Activated CD4-positive, alpha-beta memory T cell treated with anti-CD3 and anti-CD28 coated beads, Interleukin-2, amount 10 ng/mL, durations not matched to agents 7 days and 5 days (primary cell): Measurements from ENCODE around the gene RAD51B. TPM values are rescaled to one million over a fixed set of nuclear protein-coding genes. Genes with fewer than 3 reads are reported as not detected.

Experiments
- CTCF ChIA-PET: fragments of 350-600 bp; sonication (Branson Sonifier 250); formaldehyde crosslinking; loops from one replicate; lab custom pipeline; 2021; ENCODE audit warnings: antibody characterized with exemption, inconsistent platforms; lab: Charles Lee
- POLR2A ChIA-PET: fragments of 350-600 bp; sonication (Branson Sonifier 250); formaldehyde crosslinking; loops from one replicate; lab custom pipeline; 2021; ENCODE audit warnings: antibody characterized with exemption; lab: Charles Lee
- DNase-seq: peaks from one replicate; pipeline ENCODE4 v3.0.0-alpha.2; 2020
- H3K27ac Mint-ChIP-seq: one replicate; pipeline ENCODE4 v1.8.0; 2021; ENCODE audit warnings: mild to moderate bottlenecking, mixed read lengths
- H3K27me3 Mint-ChIP-seq: one replicate; pipeline ENCODE4 v1.8.0; 2021; ENCODE audit warnings: mixed read lengths
- H3K36me3 Mint-ChIP-seq: one replicate; pipeline ENCODE4 v1.8.0; 2021; ENCODE audit warnings: low read depth, mixed read lengths
- H3K4me1 Mint-ChIP-seq: one replicate; pipeline ENCODE4 v1.8.0; 2021; ENCODE audit warnings: mixed read lengths
- H3K4me3 Mint-ChIP-seq: one replicate; pipeline ENCODE4 v1.8.0; 2021; ENCODE audit warnings: mild to moderate bottlenecking, mixed read lengths
- H3K9me3 Mint-ChIP-seq: one replicate; pipeline ENCODE4 v1.8.0; 2021; ENCODE audit warnings: mixed read lengths
- total RNA-seq, 2 experiments: library from RNA; stranded (reverse); gene quantifications; one replicate each; pipeline ENCODE4 v1.2.3, GENCODE V29; 2021

Gene RAD51B
- total RNA-seq, 2 experiments from 2014 or later, result 33.1 to 40.8 TPM

DNA sequence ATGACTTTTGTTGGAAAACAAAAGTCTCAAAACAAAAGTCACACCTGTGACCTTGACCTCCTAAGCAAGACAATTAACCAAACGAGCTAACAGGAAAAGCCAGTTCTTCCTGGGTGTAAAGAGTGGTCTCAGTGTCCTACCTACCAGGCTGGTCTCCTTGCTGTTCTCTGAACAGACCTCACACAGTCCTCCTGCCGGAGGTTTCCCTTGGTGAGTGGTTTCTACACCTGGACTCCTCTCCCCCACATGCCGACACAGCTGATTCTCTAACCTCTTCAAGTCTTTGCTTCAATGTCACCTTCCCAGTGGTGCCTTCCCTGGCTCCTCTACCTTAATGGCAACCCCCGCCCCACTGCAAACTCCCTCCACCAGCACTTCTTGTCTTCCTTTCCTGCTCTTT lies 734.7 kb downstream of the RAD51B start:
- Mint-ChIP-seq H3K36me3 (no peaks in the 10 kb centered on the region), H3K4me3 (no peak overlapping the region), H3K4me1 (no peaks in the 10 kb centered on the region), H3K27ac (no peak overlapping the region), H3K27me3 (no peaks in the 10 kb centered on the region), H3K9me3 (no peaks in the 10 kb centered on the region)
- POLR2A ChIA-PET, result no interaction called here
- CTCF ChIA-PET, result no interaction called here
- no peak for DNase-seq

DNA sequence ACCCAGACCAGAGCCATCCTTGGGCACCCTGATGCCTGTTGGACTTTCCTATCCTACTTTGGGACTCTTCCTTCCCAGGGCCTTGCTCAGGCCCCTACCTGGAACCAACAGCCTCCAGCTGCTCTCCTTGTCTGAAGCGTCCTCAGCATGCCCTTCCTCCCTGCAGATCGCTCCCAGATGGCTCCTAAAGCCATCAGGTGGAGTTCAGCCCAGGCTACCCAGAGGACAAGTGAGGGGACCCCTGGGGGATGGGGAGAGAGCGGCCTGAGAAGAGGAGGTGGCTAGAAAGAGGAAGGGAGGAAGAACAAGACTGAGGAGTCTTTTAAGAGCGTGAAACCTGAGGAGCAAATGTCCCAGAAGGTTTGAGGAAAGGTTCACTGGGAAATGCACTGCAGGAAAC lies 736.7 kb downstream of the RAD51B start:
- Mint-ChIP-seq H3K27ac (no peak overlapping the region), H3K27me3 (no peaks in the 10 kb centered on the region), H3K4me3 (no peak overlapping the region), H3K36me3 (no peaks in the 10 kb centered on the region), H3K4me1 (no peaks in the 10 kb centered on the region), H3K9me3 (no peaks in the 10 kb centered on the region)
- POLR2A ChIA-PET, result no interaction called here
- DNase-seq, result no peak
- CTCF ChIA-PET, result no interaction called here

DNA sequence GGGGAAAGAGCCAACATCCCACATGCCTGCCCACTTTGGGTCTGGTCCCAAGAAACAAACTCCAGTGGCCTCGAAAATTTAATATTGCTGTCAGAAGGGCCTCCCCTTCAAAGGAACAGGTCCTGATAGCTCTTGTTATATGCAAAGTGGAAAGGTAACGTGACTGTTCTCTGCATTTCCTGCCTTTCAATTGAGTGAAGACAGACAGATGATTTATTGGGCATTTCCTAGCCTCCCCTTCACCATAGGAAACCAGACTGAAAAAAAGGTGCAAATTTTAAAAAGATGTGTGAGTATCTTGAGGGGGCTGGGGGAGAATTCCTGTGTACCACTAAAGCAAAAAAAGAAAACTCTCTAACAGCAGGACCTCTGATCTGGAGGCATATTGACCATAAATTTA lies 738.1 kb downstream of the RAD51B start:
- Mint-ChIP-seq H3K36me3 (no peaks in the 10 kb centered on the region), H3K4me3 (no peak overlapping the region), H3K4me1 (no peaks in the 10 kb centered on the region), H3K27ac (no peak overlapping the region), H3K9me3 (no peaks in the 10 kb centered on the region), H3K27me3 (no peaks in the 10 kb centered on the region)
- ChIA-PET POLR2A (no interaction called here), CTCF (interaction anchor here (1.4 kb wide), 1 partner anchor 259 kb away, joined by 3 read pairs; no protein-coding TSS in a partner anchor)
- no peak for DNase-seq

DNA sequence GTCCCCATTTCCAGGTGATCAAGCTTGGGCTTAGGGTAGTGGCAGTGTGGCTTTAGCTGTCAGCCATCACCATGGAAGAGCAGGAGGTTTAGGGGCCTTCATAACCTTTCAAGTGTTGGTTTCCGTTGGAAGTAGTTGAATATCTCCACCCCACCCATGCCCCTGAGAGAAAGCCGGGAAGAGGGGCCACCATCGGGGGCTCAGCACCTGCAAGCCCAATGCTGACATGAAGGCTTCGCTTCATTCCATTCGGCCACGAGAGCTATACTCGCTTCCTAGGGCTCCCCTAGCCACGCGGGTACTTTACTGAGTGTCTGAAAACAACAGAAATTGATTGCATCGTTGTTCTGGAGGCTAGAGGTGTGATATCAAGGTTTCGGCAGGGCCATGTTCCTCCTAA lies 738.5 kb downstream of the RAD51B start:
- Mint-ChIP-seq H3K27me3 (no peaks in the 10 kb centered on the region), H3K4me3 (no peak overlapping the region), H3K27ac (no peak overlapping the region), H3K9me3 (no peaks in the 10 kb centered on the region), H3K36me3 (no peaks in the 10 kb centered on the region), H3K4me1 (no peaks in the 10 kb centered on the region)
- ChIA-PET POLR2A (no interaction called here), CTCF (interaction anchor here (1.4 kb wide), 1 partner anchor 258 kb away, joined by 3 read pairs; no protein-coding TSS in a partner anchor)
- DNase-seq, result no peak

DNA sequence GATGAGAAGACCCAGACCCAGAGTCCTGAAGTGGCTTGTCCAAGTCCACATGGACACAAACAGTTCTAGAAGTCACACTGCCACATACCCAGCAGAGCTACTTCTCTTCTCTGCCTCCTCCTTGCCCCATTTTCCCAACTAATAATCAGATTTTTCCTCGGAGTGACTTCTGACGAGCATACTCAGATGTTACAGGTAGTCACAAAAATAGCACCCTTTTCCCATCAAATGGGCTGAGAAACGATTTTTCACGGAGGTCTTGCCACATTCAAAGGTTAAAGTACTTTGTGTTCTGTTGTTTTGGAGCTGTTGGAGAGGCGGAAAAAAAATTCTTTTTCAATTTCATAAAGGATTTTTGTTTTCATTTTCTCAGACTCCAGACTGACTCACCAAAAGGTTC lies 740.4 kb downstream of the RAD51B start:
- CTCF ChIA-PET, result no interaction called here
- no peaks in the 10 kb centered on the region for H3K36me3 Mint-ChIP-seq
- peaks cover 6% of the 10 kb centered on the region for H3K4me1 Mint-ChIP-seq
- H3K9me3 Mint-ChIP-seq, result no peaks in the 10 kb centered on the region
- POLR2A ChIA-PET, result no interaction called here
- no peak for DNase-seq
- no peaks in the 10 kb centered on the region for H3K27me3 Mint-ChIP-seq
- H3K27ac Mint-ChIP-seq, result no peak overlapping the region
- no peak overlapping the region for H3K4me3 Mint-ChIP-seq

DNA sequence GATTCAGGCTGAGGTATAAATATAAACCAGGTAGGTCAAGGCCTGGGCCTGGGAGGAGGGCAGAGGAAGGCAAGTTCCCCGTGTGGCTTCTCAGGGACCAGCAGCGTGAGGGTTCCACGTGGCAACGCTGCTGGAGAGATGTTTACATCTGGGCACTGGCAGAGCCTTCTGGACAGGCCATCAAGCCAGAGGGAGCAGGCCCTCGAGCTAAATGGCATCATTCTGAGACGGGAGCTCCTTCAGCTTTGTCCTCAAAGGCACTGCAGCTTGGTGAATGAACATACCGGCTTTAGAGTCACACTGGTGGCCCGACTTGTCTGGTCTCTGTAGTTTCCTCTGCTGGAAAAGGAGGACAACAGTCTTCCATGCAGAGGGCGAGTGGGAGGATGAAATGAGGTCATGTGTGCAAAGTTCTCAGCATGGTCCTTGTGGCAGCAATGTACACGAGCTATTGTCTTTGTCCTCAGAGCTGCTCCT lies 742.0 kb downstream of the RAD51B start:
- Mint-ChIP-seq H3K4me3 (no peak overlapping the region), H3K27ac (no peak overlapping the region), H3K36me3 (no peaks in the 10 kb centered on the region)

DNA sequence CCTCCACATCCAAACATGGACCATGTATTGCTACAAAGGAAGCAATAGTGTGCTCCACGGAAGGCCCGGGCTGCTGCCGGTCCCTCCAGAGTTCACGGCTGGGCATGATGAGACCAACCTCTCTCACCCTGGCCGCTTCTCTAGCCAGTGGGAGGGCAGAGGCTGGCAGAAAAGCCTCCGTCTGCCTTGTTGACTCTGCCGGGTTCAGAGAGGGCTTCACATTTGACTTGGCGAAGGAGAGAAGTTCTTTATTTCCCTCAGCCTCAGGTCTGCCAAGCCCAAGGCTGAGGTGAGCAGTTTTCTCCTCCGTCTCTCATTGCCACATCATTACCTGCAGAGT lies 743.3 kb downstream of the RAD51B start:
- Mint-ChIP-seq H3K4me3 (no peak overlapping the region), H3K27ac (no peak overlapping the region), H3K9me3 (no peaks in the 10 kb centered on the region), H3K4me1 (peaks cover 11% of the 10 kb centered on the region), H3K27me3 (no peaks in the 10 kb centered on the region), H3K36me3 (no peaks in the 10 kb centered on the region)
- no peak for DNase-seq
- POLR2A ChIA-PET, result no interaction called here
- CTCF ChIA-PET, result interaction anchor here (0.6 kb wide), 1 partner anchor 207 kb away, joined by 4 read pairs; no protein-coding TSS in a partner anchor

More for the DNA sequence above, 742.0 kb downstream of the RAD51B start:
- ChIA-PET POLR2A (no interaction called here), CTCF (no interaction called here)
- DNase-seq, result no peak
- H3K4me1 Mint-ChIP-seq, result peaks cover 11% of the 10 kb centered on the region
- no peaks in the 10 kb centered on the region for H3K9me3 Mint-ChIP-seq
- H3K27me3 Mint-ChIP-seq, result no peaks in the 10 kb centered on the region

DNA sequence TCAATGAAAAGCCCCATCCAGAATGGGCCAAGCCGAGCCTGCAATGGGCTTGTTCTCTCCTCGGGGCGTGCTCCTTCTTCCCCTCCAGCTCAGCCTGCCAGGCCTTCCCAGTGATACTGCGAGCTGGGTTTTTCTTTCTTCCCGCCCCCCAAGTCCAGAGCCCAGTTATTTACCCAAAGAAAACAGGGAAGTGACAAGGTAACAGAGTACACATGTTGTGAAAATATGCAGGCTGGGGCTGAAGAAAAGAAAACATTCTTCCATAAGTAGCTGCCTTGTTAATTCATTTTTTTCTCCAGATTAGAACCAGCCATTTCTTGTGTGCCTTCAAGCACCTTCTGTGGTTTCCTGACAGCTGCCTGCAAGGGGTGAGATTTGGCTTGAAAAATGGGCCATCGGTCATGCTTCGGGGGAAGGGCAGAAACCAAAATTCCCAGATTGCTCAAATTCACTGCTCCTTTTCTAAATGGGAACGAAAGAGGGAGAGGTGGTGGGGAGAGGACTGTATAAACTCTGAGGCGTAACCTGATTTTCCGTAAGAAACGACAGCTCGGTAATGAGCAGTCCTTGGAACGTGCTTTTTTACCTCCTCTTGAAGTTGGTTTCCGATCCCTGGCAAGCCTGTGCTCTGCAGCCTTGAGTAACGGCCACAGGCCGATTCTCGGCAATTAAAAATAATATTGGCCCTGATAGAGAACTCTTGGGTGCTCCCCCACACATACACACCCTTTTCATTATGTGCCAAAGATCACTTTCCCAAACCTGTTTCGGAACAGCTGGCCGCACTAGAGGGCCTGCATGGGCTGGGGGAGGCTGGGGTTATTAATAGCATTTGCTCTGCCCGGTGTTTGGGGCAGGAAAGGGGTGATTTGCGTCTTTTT lies 743.9 kb downstream of the RAD51B start:
- Mint-ChIP-seq H3K27ac (no peak overlapping the region), H3K4me3 (no peak overlapping the region), H3K4me1 (peaks cover 11% of the 10 kb centered on the region), H3K9me3 (no peaks in the 10 kb centered on the region), H3K36me3 (no peaks in the 10 kb centered on the region), H3K27me3 (no peaks in the 10 kb centered on the region)
- ChIA-PET POLR2A (no interaction called here), CTCF (interaction anchor here (0.6 kb wide), 1 partner anchor 208 kb away, joined by 4 read pairs; no protein-coding TSS in a partner anchor)
- DNase-seq, result no peak

DNA sequence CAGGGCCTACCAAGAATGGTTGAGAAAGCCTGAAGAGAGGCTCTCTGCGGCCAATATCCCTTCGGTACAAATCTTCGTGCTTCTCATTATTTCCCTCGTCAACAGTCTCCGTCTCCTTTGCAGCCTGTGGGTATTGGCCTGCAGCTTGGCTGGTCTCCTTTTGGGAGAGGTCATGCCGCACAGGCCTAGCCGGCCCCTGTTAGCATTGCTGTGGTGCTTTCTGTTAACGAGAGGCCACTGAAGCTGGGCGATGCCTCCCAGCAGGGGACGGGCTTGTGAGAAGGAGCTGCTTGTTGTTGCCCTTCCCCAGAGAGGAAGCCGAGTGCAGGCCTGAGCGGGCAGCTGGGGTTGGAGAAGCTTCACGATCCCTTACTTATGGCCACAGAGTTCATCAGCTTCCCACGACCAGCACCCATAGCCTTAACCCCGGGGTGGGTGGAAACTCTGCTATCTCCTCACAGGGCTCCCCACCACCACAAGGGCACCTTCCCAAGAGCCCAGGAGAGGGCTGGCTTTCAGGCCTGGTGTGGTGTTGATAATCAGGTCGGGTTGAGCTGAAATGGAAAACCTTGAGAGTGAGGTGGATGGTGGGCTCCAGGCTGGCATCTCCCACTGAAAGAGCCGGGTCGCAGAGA lies 744.7 kb downstream of the RAD51B start:
- ChIA-PET POLR2A (no interaction called here), CTCF (no interaction called here)
- Mint-ChIP-seq H3K36me3 (no peaks in the 10 kb centered on the region), H3K27ac (no peak overlapping the region), H3K9me3 (no peaks in the 10 kb centered on the region), H3K27me3 (no peaks in the 10 kb centered on the region), H3K4me1 (peaks cover 11% of the 10 kb centered on the region), H3K4me3 (no peak overlapping the region)
- DNase-seq, result no peak

DNA sequence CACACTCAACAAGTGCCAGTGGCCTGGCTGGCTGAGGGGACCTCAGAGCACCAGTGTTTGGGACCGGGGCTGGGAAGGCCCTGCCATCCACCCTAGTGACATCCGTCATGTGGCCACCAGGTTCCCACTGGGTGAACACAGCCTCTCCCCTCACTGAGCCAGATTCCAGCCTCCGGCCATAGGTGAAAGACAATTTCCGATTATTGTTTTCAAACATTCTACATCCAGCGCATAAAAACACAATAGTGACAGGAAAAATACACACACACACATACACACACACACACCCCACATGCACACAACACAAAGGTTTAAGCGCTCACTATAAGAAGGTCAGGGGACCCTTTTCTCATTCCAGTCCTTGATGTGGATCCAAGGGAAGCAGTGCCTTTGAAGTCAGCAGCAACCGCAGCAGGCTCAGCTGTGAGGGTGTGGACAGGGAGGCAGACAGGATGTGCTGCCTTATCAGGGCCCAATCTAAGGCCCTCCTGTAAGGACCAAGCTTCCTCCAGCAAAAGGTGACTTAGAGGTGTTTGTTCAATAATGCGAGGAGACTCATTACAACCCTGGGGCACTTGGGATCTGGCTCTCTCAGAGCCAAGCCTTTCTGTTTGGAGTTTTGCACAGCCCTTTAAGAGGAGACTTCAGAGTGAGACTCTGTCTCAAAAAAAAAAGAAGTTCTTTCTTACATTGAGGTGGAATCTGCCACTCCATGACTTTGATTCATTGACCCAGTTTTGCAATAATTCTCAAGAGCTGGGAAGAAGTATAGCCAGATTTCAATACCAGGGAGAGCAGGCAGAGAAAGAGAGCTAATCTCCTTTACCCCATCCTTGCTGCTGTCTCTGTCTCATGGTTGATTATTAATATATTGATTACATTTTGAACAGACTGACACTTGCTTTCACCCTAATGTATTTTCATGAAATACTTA lies 745.5 kb downstream of the RAD51B start:
- Mint-ChIP-seq H3K36me3 (no peaks in the 10 kb centered on the region), H3K4me3 (no peak overlapping the region), H3K9me3 (no peaks in the 10 kb centered on the region), H3K4me1 (peaks cover 11% of the 10 kb centered on the region), H3K27me3 (no peaks in the 10 kb centered on the region), H3K27ac (no peak overlapping the region)
- DNase-seq, result peak; percentile 26
- CTCF ChIA-PET, result no interaction called here
- POLR2A ChIA-PET, result interaction anchor here (0.6 kb wide), 1 partner anchor 678 kb away, joined by 3 read pairs; no protein-coding TSS in a partner anchor

DNA sequence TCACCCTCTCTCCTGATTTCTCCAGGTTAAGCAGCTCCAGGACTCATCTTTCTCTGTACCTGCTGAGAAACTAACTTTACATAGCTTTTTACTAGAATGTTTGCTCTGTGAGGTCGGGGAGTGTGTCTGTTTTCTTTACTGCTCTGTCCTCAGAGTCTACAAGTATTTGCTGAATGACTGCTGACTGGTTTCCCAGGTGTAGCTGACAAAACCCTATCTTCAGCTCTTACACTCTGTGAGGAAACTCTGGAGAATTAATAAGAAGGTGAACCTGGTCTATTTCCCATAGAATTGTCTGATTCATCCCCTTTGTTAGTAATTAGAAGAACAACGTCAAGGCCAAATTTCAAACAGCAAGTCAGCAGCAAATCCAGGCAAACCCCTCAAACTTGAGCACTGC lies 746.5 kb downstream of the RAD51B start:
- Mint-ChIP-seq H3K27me3 (no peaks in the 10 kb centered on the region), H3K4me3 (no peak overlapping the region), H3K4me1 (peaks cover 11% of the 10 kb centered on the region), H3K9me3 (no peaks in the 10 kb centered on the region), H3K27ac (no peak overlapping the region), H3K36me3 (no peaks in the 10 kb centered on the region)
- no peak for DNase-seq
- POLR2A ChIA-PET, result no interaction called here
- CTCF ChIA-PET, result interaction anchor here (1.4 kb wide), 1 partner anchor 224 kb away, joined by 3 read pairs; no protein-coding TSS in a partner anchor

DNA sequence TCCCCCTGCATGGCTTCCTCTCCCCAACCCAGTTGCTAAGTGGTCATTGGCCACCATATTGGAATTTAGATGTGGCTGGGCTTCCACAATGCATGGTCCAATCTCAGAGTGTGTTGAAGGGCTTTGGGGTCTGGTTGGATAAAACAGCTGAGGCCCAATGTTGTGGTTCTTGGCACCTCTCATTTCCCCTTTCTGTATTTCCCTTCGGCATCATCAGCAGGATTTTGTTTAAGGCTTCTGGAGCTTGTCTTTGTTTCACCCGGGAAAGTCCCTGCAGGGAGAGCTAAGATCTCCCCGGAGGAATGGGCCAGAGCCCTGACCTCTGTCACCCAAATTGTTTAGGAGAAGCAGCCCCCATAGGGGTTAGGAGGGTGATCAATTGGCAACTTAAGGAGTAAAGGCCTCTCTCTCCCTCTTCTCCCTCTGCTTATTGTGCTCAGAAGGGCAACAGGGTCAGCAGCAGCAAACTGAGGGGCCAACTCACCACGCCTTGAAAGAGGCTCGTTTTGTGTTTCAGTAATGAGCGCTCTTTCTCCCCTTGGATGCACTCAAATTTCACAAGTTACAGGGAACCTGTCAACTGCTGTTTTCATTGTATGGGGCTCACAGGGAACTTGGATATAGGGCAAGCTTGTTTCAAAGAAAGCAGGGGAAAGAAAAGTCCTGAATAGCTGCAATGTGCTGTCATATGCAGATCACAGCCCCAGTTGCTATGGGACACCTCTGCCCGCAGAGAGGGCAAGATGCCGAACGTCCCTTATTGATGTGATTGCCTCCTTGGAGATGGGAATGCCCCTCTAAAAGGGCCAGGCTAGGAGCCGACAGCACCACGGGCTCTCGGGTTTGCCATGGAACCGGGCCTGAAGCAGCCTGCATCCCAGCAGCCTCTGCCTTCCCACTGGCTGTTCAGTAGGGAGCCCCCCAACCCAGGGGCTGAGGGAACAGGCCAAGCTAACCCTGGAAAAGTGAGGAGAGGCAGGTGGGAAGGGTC lies 749.6 kb downstream of the RAD51B start:
- Mint-ChIP-seq H3K4me1 (peaks cover 8% of the 10 kb centered on the region), H3K27me3 (no peaks in the 10 kb centered on the region), H3K36me3 (no peaks in the 10 kb centered on the region), H3K4me3 (no peak overlapping the region), H3K27ac (no peak overlapping the region), H3K9me3 (no peaks in the 10 kb centered on the region)
- no peak for DNase-seq
- POLR2A ChIA-PET, result no interaction called here
- CTCF ChIA-PET, result no interaction called here
